ENCODE measurements around the gene LBHD2. TPM values are rescaled to one million over a fixed set of nuclear protein-coding genes. Genes with fewer than 3 reads are reported as not detected.

LBHD2 gene
- total RNA-seq, 1 donor from 2014 or later: not detected

DNA sequence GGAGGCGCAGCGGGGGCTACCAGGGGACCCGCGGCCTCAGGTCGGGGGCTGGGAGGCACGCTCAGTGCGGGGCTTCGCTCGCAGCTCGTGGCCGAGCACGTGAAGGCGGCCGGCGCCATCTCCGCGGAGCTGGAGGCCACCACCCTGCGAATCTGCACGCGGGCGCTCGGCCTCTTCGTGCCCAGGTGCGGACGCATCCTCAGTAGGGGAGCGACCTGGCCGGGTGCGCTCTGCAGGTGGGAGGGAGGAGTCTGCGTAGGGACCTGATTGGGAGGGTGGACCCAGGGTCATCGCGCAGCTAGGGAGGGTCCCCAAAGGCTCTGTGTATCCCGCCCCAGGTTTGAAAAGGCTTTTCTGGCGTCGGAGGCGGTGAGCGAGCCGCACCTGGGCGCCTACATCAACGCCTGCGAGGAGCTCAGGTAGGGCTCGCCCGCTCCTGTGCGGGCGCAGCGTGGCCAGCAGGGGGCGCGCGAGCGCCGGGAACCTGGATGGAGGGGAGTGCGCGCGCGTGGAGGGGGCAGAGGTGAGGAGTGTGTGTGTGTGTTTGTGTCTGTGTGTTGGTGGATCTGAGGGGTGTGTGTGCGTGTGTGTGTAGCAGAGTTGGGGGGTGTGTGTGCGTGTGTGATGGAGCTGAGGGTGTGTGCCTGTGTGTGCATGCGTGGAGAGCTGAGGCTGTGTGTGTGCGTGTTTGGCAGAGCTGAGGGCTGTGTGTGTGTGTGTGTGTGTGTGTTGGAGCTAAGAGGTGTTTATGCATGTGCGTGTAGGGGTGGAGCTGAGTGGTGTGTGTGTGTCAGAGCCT is 20.8 kb downstream of the LBHD2 start:
- H3K79me2 ChIP-seq (ENCODE audit: insufficient read depth, low read length): no peaks in the 10 kb centered on the region
- H3K9ac ChIP-seq (ENCODE audit: low read length): no peak overlapping the region
- FAIRE-seq: no peak
- no peak overlapping the region for H3K27ac ChIP-seq (ENCODE audit: low read depth, low read length)
- H3K27me3 ChIP-seq (ENCODE audit: insufficient read depth, low read length): peaks cover 33% of the 10 kb centered on the region
- DNase-seq (ENCODE audit: low read depth): peak; percentile 41
- Mint-ChIP-seq H3K27me3 (ENCODE audit: low read depth, unreplicated experiment) (peaks cover 21% of the 10 kb centered on the region), H3K27ac (ENCODE audit: unreplicated experiment) (no peak overlapping the region), H3K9me3 (ENCODE audit: unreplicated experiment) (peaks cover 11% of the 10 kb centered on the region), H3K4me1 (ENCODE audit: low read depth, unreplicated experiment) (no peaks in the 10 kb centered on the region), H3K4me3 (ENCODE audit: unreplicated experiment) (peak overlapping the region; percentile 7), H3K36me3 (ENCODE audit: low read depth, unreplicated experiment) (peaks cover 2% of the 10 kb centered on the region)
- no peak overlapping the region for H3K4me3 ChIP-seq (ENCODE audit: insufficient read depth, low read depth, low read length)
- TF ChIP-seq EZH2 (IDR thresholded peaks at IDR 0.05; ENCODE audit: insufficient read depth, low read length): peak; percentile 90
- TF ChIP-seq, protein P1, sequence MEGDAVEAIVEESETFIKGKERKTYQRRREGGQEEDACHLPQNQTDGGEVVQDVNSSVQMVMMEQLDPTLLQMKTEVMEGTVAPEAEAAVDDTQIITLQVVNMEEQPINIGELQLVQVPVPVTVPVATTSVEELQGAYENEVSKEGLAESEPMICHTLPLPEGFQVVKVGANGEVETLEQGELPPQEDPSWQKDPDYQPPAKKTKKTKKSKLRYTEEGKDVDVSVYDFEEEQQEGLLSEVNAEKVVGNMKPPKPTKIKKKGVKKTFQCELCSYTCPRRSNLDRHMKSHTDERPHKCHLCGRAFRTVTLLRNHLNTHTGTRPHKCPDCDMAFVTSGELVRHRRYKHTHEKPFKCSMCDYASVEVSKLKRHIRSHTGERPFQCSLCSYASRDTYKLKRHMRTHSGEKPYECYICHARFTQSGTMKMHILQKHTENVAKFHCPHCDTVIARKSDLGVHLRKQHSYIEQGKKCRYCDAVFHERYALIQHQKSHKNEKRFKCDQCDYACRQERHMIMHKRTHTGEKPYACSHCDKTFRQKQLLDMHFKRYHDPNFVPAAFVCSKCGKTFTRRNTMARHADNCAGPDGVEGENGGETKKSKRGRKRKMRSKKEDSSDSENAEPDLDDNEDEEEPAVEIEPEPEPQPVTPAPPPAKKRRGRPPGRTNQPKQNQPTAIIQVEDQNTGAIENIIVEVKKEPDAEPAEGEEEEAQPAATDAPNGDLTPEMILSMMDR (IDR thresholded peaks at IDR 0.05; ENCODE audit: insufficient read depth, low read depth, low read length): peak; percentile 72
- no peaks in the 10 kb centered on the region for H3K9me3 ChIP-seq (ENCODE audit: insufficient read depth, low read depth, low read length)
- H4K20me1 ChIP-seq (ENCODE audit: insufficient read depth, low read length): no peaks in the 10 kb centered on the region
- H2AFZ ChIP-seq (ENCODE audit: low read depth, low read length): no peak overlapping the region
- no peaks in the 10 kb centered on the region for H3K36me3 ChIP-seq (ENCODE audit: insufficient read depth, low read length)
- peaks cover 15% of the 10 kb centered on the region for H3K4me1 ChIP-seq (ENCODE audit: insufficient read depth, low read length)
- no peak overlapping the region for H3K4me2 ChIP-seq (ENCODE audit: low read length)

GRCh38 chr14:103105580-103106150 is 21.7 kb downstream of the LBHD2 start:
- Mint-ChIP-seq H3K9me3 (ENCODE audit: unreplicated experiment) (peaks cover 11% of the 10 kb centered on the region), H3K4me1 (ENCODE audit: low read depth, unreplicated experiment) (peaks cover 3% of the 10 kb centered on the region), H3K36me3 (ENCODE audit: low read depth, unreplicated experiment) (peaks cover 2% of the 10 kb centered on the region), H3K27ac (ENCODE audit: unreplicated experiment) (no peak overlapping the region), H3K4me3 (ENCODE audit: unreplicated experiment) (no peak overlapping the region), H3K27me3 (ENCODE audit: low read depth, unreplicated experiment) (peaks cover 21% of the 10 kb centered on the region)
- Histone ChIP-seq H3K9ac (ENCODE audit: low read length) (no peak overlapping the region), H3K4me3 (ENCODE audit: insufficient read depth, low read depth, low read length) (no peak overlapping the region), H3K4me1 (ENCODE audit: insufficient read depth, low read length) (peaks cover 24% of the 10 kb centered on the region), H3K9me3 (ENCODE audit: insufficient read depth, low read depth, low read length) (no peaks in the 10 kb centered on the region), H3K79me2 (ENCODE audit: insufficient read depth, low read length) (no peaks in the 10 kb centered on the region), H3K27me3 (ENCODE audit: insufficient read depth, low read length) (peaks cover 33% of the 10 kb centered on the region), H3K4me2 (ENCODE audit: low read length) (no peak overlapping the region), H2AFZ (ENCODE audit: low read depth, low read length) (no peak overlapping the region), H4K20me1 (ENCODE audit: insufficient read depth, low read length) (no peaks in the 10 kb centered on the region), H3K27ac (ENCODE audit: low read depth, low read length) (no peak overlapping the region), H3K36me3 (ENCODE audit: insufficient read depth, low read length) (no peaks in the 10 kb centered on the region)
- TF ChIP-seq, protein P1 (IDR thresholded peaks at IDR 0.05; ENCODE audit: insufficient read depth, low read depth, low read length): no peak
- no peak for TF ChIP-seq EZH2 (IDR thresholded peaks at IDR 0.05; ENCODE audit: insufficient read depth, low read length)
- FAIRE-seq (no peak), DNase-seq (ENCODE audit: low read depth) (no peak)

- H3K4me2 ChIP-seq (ENCODE audit: low read length): no peak overlapping the region
- Mint-ChIP-seq H3K36me3 (ENCODE audit: low read depth, unreplicated experiment) (peaks cover 2% of the 10 kb centered on the region), H3K4me3 (ENCODE audit: unreplicated experiment) (no peak overlapping the region), H3K9me3 (ENCODE audit: unreplicated experiment) (peaks cover 3% of the 10 kb centered on the region), H3K27me3 (ENCODE audit: low read depth, unreplicated experiment) (peaks cover 14% of the 10 kb centered on the region), H3K4me1 (ENCODE audit: low read depth, unreplicated experiment) (peaks cover 11% of the 10 kb centered on the region), H3K27ac (ENCODE audit: unreplicated experiment) (no peak overlapping the region)
- H3K79me2 ChIP-seq (ENCODE audit: insufficient read depth, low read length): no peaks in the 10 kb centered on the region
- FAIRE-seq: no peak
- no peak overlapping the region for H2AFZ ChIP-seq (ENCODE audit: low read depth, low read length)
- H3K36me3 ChIP-seq (ENCODE audit: insufficient read depth, low read length): no peaks in the 10 kb centered on the region
- no peaks in the 10 kb centered on the region for H4K20me1 ChIP-seq (ENCODE audit: insufficient read depth, low read length)
- H3K27me3 ChIP-seq (ENCODE audit: insufficient read depth, low read length): peaks cover 19% of the 10 kb centered on the region
- TF ChIP-seq, protein P1 (IDR thresholded peaks at IDR 0.05; ENCODE audit: insufficient read depth, low read depth, low read length): no peak
- TF ChIP-seq EZH2 (IDR thresholded peaks at IDR 0.05; ENCODE audit: insufficient read depth, low read length): peak; percentile 3
- H3K9ac ChIP-seq (ENCODE audit: low read length): no peak overlapping the region
- peaks cover 33% of the 10 kb centered on the region for H3K4me1 ChIP-seq (ENCODE audit: insufficient read depth, low read length)
- DNase-seq (ENCODE audit: low read depth): no peak
- H3K9me3 ChIP-seq (ENCODE audit: insufficient read depth, low read depth, low read length): no peaks in the 10 kb centered on the region
- no peak overlapping the region for H3K27ac ChIP-seq (ENCODE audit: low read depth, low read length)
- no peak overlapping the region for H3K4me3 ChIP-seq (ENCODE audit: insufficient read depth, low read depth, low read length)
Measured at GRCh38 chr14:103107455-103107854, 23.4 kb downstream of the LBHD2 start.

Measured in astrocyte (in vitro differentiated cells and primary cell).